SKM-1 treated with dmso at 0.1 percent for 144 hours (cell line): ENCODE results near the gene PNKD.
"Not testable (repeated sequence)": the region's sequence is repeated elsewhere in the genome, so short reads cannot be mapped to it uniquely, and the experiment has no call there.

Experiments
- DNase-seq: peaks from one replicate; lab custom pipeline; 2025; ENCODE audit not compliant: unreplicated experiment; lab: John Stamatoyannopoulos, UW

The PNKD gene

DNA sequence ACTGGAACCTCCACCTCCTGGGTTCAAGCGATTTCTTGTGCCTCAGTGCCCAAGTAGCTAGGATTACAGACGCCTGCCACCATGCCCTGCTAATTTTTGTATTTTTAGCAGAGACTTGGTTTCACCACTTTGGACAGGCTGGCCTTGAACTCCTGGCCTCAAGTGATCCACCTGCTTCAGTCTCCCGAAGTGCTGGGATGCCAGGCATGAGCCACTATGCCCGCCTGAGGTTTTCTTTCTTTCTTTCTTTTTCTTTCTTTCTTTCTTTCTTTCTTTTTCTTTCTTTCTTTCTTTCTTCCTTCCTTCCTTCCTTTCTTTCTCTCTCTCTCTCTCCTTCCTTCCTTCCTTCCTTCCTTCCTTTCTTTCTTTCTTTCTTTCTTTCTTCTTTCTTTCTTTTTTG lies 44.4 kb downstream of the PNKD start:
- not testable (repeated sequence) for DNase-seq

GRCh38 chr2:218315397-218315796 lies 45.1 kb downstream of the PNKD start:
- DNase-seq, result no peak

DNA sequence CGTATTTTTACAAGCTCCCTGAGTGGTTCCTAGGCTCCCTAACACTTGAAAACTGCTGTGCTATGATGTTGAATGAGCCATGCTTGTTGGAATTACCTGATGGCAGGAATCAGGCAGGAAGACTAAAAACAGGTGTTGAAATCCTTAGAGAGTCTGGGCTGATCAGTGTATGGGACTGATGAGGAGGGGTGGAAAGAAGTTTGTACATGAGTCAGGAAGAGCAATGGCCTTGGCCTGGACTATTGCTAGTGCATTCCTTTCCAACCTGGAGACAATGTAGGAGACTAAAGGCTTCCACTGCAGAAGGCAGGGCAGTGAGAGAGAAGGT lies 46.9 kb downstream of the PNKD start:
- DNase-seq, result no peak

- no peak for DNase-seq
These were observed 47.5 kb downstream of the PNKD start for GRCh38 chr2:218317835-218318234.

- no peak for DNase-seq
These were observed 47.9 kb downstream of the PNKD start for GRCh38 chr2:218318241-218318640.

DNA sequence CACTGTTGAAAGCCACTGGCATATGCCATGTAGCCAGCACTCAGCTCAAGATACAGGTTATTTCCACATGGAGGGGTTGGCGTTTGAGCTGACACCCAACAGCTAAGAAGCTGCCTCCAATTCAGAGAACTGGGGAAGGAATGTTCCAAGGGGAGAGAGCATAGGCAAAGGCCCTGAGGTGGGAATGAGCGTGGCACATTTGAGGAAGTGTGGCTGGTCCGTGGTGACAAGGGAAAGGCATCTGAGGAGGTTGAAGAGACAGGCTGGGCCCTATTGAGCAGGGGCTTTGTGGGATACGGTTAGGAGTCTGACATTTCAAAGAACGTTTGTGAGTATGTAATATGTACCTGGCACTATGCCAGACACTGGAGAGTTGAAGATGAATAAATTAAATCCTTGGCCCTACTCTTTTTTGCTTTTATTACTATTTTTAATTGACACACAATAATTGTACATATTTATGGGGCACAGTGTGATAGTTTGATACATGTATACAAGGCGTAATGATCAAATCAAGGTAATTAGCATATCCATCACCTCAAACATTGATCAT lies 49.6 kb downstream of the PNKD start:
- DNase-seq, result no peak

- DNase-seq, result no peak
These were observed 50.5 kb downstream of the PNKD start for GRCh38 chr2:218320704-218321336.

DNA sequence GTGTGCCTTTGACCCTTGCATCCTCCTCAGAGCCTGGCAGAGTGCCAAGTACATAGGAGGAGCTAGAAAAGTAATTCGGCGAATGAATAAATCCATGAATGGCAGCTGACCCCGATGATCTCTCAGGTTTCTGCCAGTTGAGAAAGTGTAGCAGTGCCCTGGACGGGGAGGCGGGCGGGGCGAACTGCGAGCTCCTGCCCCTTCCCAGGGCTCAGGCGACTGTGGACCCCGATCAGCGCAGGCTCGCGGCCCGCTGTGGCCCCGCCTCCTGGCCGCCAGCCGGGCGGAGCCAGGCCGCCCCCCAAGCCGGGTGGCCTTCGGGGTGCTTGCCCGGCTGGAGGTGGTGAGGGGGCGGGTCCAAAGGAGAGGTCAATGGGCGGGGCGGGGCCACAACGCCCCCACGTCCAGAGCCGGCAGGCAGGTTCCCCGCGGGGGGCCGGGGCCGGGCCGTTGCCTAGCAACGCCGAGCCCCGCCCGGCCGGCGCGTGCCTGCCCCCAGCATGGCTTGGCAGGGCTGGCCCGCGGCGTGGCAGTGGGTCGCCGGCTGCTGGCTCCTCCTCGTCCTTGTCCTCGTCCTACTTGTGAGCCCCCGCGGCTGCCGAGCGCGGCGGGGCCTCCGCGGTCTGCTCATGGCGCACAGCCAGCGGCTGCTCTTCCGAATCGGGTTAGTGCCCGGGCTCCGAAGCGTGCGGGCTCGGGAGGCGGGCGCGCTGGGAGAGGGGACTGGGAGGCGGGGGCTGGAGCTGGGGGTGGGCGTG lies 52.6 kb downstream of the PNKD start:
- peak; percentile 48 for DNase-seq

DNA sequence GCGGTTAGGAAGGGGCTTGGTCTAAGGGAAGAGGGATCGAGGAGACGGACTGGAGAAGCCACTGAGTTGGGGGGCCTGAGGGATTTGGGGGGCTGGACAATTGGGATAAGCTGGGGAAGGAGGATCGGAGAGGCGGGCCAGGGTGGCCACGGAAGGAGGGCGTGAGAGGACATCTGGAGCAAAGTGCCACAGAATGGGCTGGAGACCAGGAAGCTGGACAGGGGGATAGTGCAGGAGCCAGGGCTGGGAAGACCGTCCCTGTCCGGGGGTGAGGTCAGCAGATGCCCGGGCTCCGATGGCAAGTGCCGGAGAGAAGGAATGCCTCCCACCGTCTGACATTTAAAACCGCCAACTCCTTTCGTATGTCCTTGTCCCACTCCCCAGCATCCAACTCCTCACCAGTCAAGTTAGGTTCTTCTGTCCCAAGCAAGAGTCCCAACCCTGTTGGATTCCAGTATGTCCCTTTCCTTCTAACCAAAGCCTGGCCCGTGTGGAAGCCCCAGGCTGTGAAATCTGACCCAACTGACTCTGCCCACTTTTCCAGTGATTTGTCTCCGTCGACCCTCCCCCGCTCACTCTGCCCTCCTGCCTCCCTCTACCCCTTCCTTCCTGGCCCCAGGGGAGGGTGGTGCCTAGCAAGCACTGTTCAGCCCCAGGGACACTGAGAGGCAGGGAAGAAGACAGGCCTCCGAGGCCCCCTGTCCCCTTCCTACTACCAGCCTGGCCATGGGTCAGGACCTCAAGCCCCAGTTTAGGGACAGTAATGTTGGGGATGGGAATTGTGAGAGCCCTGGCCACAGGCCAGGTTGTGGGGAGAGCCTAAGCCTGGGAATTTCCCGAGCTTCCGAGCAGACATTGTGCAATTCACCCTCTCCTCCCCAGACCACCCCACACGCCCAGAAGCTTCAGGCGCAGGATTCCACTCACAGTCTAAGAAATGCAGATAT lies 53.5 kb downstream of the PNKD start:
- DNase-seq, result no peak

- no peak for DNase-seq
These were observed 55.3 kb downstream of the PNKD start for GRCh38 chr2:218325566-218326160.

DNA sequence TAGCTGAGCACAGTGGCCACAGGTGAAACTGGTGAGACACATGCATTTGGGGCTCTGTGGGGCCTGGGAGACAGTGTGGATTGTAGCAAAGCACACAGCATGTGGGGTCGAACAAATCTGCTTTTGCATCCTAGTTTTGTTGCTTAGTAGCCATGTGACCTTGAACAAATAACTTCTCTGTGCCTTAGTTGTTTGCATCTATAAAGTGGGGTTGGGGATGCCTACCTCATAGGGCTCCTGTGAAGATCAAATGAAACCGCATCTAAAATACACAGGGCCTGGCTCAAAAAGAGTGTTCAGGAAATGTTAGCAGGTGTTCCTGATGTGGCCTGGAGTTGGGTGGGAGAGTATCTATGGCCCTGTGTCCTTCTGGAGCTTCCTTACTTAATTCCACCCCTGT lies 56.0 kb downstream of the PNKD start:
- no peak for DNase-seq

- no peak for DNase-seq
These were observed 57.3 kb downstream of the PNKD start for GRCh38 chr2:218327451-218328210.

DNA sequence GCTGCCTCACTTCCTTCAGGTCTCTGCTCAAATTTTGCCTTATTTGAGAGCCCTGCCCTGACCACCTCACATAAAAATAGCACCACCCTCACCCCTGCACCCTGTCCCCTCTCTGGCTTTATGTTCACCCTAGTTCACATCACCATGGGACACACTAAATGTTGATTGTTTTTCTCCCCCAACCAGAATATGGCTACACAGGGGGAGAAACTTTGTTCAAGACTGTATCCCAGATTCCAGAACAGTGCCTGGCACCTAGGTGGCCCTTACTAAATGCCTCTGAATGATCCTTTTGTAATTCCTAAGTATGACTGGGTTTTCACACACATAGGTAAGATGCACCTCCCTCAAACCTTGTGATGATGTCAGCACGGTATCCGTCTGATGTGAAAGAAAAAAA lies 58.0 kb downstream of the PNKD start:
- no peak for DNase-seq

- DNase-seq, result no peak
These were observed 58.9 kb downstream of the PNKD start for GRCh38 chr2:218329027-218329825.

DNA sequence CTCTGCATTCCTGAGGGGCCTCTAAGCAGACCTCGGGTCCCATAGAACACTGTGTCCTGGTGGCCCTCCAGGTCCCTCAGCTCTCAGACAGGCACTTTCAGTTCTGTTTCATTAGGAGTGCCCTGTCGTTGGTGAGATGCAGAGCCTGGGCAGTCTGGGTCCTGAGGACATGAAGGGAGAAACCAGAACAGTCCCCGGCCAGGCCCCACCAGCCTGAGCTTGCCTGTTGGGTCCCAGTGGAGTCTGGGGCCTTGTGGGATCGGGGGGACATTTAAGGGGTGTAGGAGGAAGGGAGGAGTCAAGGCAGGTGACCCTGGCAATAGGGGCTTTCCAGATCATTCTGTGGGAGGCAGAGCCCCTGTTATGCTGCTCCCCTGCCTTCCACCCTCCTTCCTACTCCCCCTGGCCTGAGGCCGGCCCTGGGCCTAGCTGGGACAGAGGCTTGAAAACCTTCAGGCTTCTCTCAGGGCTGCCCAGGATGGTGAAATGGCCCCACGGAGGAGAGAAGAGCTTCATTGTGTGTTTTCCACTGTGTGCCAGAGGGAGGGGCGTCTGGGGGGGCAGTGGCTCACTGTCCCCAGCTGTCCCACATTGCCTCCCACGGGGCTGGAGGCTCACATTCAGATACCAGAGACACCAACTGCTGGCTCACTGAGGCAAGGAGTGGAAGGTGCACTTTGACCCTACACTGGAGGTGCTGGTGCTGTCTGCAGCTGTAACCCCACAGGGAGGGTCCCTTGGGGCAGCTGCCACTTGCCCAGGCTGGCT lies 59.7 kb downstream of the PNKD start:
- DNase-seq, result no peak

- no peak for DNase-seq
These were observed 61.4 kb downstream of the PNKD start for GRCh38 chr2:218331745-218332144.

- no peak for DNase-seq
These were observed 62.0 kb downstream of the PNKD start for GRCh38 chr2:218332288-218332687.

DNA sequence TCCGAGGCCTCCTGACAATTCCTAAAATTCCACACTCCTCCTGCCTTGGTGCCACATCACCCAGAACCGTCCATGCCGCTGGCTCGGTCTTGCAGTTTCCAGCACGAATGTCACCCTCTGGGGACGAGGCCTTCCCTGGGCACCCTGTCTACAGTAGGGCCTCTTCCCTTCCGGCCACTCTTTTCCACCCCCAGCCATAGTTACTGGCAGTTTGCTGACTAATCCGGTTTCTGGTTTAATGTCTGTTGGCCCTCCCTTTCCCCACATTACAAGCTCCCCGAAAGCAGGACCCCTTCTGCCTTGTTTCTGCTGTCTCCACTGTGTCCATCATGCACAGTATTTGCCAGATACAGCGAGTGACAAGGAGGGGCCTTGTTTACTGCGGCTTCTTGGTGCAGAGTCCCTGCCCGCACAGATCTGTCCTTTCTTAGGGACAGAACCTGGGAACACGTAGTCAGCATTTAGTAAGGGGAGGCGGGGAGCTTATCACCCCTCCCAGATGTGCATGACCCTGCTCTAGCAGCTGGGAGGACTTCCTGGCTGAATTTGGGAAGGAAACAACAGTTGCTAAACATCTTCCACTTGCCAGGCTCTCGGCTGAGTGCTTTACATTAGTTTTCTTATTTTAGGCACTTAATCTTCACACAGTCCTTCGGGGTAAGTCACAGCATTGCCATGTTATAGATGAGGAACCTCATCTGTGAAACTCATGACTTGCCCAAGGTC lies 62.8 kb downstream of the PNKD start:
- peak; percentile 92 for DNase-seq
